Tibial nerve (tissue), 4 donors: ENCODE data around the gene LLGL2. TPM values are rescaled to one million over a fixed set of nuclear protein-coding genes. Genes with fewer than 3 reads are reported as not detected.

Experiments used
- DNase-seq, 2 donors: peaks; one replicate each; pipeline ENCODE4 v3.0.0-alpha.2; 2019; ENCODE audit warnings: low spot score in 2 of 2
- H3K27ac ChIP-seq, 4 donors: fragments of 200-600 bp; sonication (generic) in 3 of 4; one replicate each; pipeline ENCODE4 v1.5.1; 2017 to 2019; ENCODE audit warnings: mild to moderate bottlenecking in 1 of 4
- H3K27me3 ChIP-seq, 2 donors: fragments of 200-600 bp; sonication (generic) in 1 of 2; one replicate each; pipeline versions ENCODE4 v1.5.1 to v1.6.0; 2017 to 2019
- H3K36me3 ChIP-seq, 3 donors: fragments of 200-600 bp; sonication (generic); one replicate each; pipeline ENCODE4 v1.5.1; 2018 to 2019
- H3K4me1 ChIP-seq, 4 donors: fragments of 200-600 bp; sonication (generic) in 3 of 4; one replicate each; pipeline ENCODE4 v1.5.1; 2017 to 2019
- H3K4me3 ChIP-seq, 4 donors: fragments of 200-600 bp; sonication (generic) in 3 of 4; one replicate each; pipeline ENCODE4 v1.5.1; 2017 to 2019; ENCODE audit warnings: mild to moderate bottlenecking in 1 of 4, moderate library complexity in 1 of 4
- H3K9me3 ChIP-seq, 4 donors: fragments of 200-600 bp; sonication (generic) in 3 of 4; one replicate each; pipeline ENCODE4 v1.5.1; 2017 to 2019
- EP300 ChIP-seq, 2 donors: sonication (generic); formaldehyde crosslinking; IDR thresholded peaks; one replicate each; pipeline ENCODE4 v1.6.1; 2017; ENCODE audit warnings: antibody characterized with exemption in 2 of 2, mild to moderate bottlenecking in 1 of 2
- POLR2A ChIP-seq, 2 donors: fragments of 450-650 bp; IDR thresholded peaks; one replicate each; pipeline ENCODE4 v1.6.1; 2017; ENCODE audit warnings: antibody characterized with exemption in 2 of 2, mild to moderate bottlenecking in 2 of 2, moderate library complexity in 2 of 2
- WGBS, 2 donors: methylation state at CpG; one replicate each; pipeline ENCODE4 v1.1.5; 2018; 5-methylcytosine and 5-hydroxymethylcytosine counted together
- total RNA-seq, 4 donors: library from RNA; depleted of rRNA; stranded (reverse); fragments of >200 nt; gene quantifications; one replicate each; pipeline ENCODE4 v1.1.0, GENCODE V29; 2016
- TF ChIP-seq, protein P1 (sequence below), 5 experiments: fragments of 200-600 bp in 3 of 5; fragments of 450-650 bp in 2 of 5; sonication (generic) in 3 of 5; IDR thresholded peaks; one replicate each; pipeline ENCODE4 v1.5.1; 2016 to 2019; ENCODE audit warnings: antibody characterized with exemption in 5 of 5, mild to moderate bottlenecking in 3 of 5, moderate library complexity in 2 of 5

LLGL2 gene
- total RNA-seq, 4 donors from 2014 or later, result 8.4 to 18.4 (median 8.8) TPM

DNA sequence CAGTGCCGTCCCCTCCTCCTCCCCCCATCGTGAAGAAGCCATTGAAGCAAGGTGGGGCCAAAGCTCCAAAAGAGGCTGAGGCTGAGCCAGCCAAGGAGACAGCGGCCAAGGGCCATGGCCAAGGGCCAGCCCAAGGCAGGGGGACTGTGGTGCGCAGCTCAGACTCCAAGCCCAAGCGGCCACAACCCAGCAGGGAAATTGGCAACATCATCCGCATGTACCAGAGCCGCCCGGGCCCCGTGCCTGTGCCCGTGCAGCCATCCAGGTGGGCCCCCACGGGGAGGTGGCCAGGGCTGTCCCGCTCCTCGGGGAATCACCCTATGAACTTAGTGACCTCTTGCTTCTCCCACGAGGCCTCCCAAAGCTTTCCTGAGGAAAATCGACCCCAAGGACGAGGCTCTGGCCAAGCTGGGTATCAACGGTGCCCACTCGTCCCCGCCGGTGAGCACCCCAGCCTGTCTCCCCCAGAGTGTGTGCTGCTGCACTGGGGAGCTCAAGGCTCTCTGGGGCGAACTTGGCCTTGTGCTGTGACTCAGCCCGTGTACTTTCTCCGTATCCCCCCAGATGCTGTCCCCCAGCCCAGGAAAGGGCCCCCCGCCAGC lies 91.1 kb downstream of the LLGL2 start:
- no peak for DNase-seq
- 88 to 91% methylated on average over 22 to 23 of the region's 24 CpGs for WGBS, 2 donors
- TF ChIP-seq EP300 (IDR thresholded peaks at IDR 0.05), result no peak
- TF ChIP-seq, protein P1, sequence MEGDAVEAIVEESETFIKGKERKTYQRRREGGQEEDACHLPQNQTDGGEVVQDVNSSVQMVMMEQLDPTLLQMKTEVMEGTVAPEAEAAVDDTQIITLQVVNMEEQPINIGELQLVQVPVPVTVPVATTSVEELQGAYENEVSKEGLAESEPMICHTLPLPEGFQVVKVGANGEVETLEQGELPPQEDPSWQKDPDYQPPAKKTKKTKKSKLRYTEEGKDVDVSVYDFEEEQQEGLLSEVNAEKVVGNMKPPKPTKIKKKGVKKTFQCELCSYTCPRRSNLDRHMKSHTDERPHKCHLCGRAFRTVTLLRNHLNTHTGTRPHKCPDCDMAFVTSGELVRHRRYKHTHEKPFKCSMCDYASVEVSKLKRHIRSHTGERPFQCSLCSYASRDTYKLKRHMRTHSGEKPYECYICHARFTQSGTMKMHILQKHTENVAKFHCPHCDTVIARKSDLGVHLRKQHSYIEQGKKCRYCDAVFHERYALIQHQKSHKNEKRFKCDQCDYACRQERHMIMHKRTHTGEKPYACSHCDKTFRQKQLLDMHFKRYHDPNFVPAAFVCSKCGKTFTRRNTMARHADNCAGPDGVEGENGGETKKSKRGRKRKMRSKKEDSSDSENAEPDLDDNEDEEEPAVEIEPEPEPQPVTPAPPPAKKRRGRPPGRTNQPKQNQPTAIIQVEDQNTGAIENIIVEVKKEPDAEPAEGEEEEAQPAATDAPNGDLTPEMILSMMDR (IDR thresholded peaks at IDR 0.05), result no peak
- no peak for TF ChIP-seq POLR2A (IDR thresholded peaks at IDR 0.05)
- no peaks in the 10 kb centered on the region for H3K4me1 ChIP-seq
- peaks cover 3 to 100% (median 16%) of the 10 kb centered on the region in 3 donors for H3K36me3 ChIP-seq
- peak overlapping the region in 1 of 4 donors; percentile 31 for H3K27ac ChIP-seq
- H3K4me3 ChIP-seq, result no peak overlapping the region
- no peaks in the 10 kb centered on the region for H3K9me3 ChIP-seq
- H3K27me3 ChIP-seq, result no peaks in the 10 kb centered on the region

DNA sequence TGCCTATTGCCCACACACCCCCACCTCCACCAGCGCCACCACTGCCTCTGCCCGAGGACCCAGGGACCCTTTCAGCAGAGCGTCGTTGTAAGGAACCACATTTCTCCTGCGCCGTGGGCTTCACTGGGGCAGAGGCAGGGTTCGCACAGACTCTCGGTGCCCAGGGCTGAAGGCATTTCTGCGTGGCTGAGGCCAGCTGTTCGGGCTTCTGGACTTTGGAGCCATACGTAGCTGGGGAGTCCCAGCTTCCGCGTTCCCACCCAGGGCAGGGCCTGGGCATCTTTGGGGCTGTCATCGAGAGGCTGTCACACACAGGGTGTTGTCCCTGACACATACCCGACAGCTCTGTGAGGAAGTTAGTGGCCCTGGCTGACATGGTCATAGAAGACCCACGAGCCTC lies 91.7 kb downstream of the LLGL2 start:
- TF ChIP-seq POLR2A (IDR thresholded peaks at IDR 0.05), result no peak
- TF ChIP-seq, protein P1 (IDR thresholded peaks at IDR 0.05), result no peak
- TF ChIP-seq EP300 (IDR thresholded peaks at IDR 0.05), result no peak
- H3K27ac ChIP-seq, result peak overlapping the region in 1 of 4 donors; percentile 31
- no peaks in the 10 kb centered on the region for H3K9me3 ChIP-seq
- no peaks in the 10 kb centered on the region for H3K27me3 ChIP-seq
- H3K36me3 ChIP-seq, result peaks cover 3 to 100% (median 16%) of the 10 kb centered on the region in 3 donors
- no peaks in the 10 kb centered on the region for H3K4me1 ChIP-seq
- H3K4me3 ChIP-seq, result no peak overlapping the region
- DNase-seq, result no peak
- 90 to 94% methylated on average over 11 to 16 of the region's 16 CpGs for WGBS, 2 donors

DNA sequence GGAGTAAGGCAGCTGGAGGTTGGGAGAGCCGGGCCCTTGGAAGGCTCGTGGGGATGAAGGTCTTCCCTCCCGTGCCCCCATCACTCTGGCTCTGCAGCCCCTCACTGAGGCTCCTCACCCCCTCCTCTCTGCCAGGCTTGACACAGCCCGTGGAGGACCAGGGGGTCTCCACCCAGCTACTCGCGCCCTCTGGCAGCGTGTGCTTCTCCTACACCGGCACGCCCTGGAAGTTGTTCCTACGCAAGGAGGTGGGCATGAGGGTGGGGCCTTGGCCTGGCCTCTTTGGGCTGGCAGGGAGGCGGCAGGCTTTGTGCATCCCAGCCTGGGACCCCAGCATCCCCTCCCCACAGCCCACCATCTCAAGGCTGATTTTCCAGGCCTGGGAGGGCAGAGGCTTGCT lies 92.2 kb downstream of the LLGL2 start:
- no peak for DNase-seq
- TF ChIP-seq, protein P1 (IDR thresholded peaks at IDR 0.05), result no peak
- TF ChIP-seq EP300 (IDR thresholded peaks at IDR 0.05), result no peak
- TF ChIP-seq POLR2A (IDR thresholded peaks at IDR 0.05), result no peak
- Histone ChIP-seq H3K4me1 (no peaks in the 10 kb centered on the region), H3K27me3 (no peaks in the 10 kb centered on the region), H3K36me3 (peaks cover 3 to 100% (median 16%) of the 10 kb centered on the region in 3 donors), H3K9me3 (no peaks in the 10 kb centered on the region), H3K27ac (no peak overlapping the region), H3K4me3 (no peak overlapping the region)
- 78 to 84% methylated on average over 11 of the region's 11 CpGs for WGBS, 2 donors

DNA sequence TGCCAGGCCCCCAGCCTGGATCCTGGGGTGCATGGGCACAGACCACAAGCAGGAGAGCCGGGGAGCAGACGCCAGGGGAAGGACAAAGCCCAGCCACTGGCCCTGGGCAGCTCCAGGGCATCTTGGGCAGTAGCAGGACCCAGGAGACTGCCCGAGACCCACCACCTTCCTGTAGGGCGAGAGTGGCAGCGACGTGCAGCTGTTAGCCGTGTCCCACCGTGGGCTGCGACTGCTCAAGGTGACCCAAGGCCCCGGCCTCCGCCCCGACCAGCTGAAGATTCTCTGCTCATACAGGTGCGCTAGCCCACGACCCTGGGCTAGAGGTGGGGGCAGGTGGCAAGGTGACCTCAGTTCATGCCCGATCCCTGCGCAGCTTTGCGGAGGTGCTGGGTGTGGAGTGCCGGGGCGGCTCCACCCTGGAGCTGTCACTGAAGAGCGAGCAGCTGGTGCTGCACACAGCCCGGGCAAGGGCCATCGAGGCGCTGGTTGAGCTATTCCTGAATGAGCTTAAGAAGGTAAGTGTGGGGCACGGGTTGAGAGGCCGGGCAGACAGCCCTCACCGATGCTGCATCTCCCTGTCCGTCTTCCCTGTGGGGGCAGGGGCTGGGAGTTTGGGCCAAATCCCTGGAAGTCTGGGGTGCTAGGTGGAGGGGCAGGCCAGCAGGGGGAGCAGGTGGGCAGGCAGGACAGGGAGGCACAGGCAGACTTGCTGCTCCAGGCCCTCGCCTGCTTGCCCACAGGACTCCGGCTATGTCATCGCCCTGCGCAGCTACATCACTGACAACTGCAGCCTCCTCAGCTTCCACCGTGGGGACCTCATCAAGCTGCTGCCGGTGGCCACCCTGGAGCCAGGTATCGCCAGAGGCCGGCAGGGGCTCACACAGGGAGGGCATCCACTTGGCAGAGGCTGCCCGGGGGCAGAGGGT lies 94.3 kb downstream of the LLGL2 start:
- Histone ChIP-seq H3K4me3 (no peak overlapping the region), H3K4me1 (no peaks in the 10 kb centered on the region), H3K36me3 (peaks cover 3 to 100% (median 16%) of the 10 kb centered on the region in 3 donors), H3K27ac (no peak overlapping the region), H3K9me3 (no peaks in the 10 kb centered on the region), H3K27me3 (no peaks in the 10 kb centered on the region)
- DNase-seq, result no peak
- no peak for TF ChIP-seq POLR2A (IDR thresholded peaks at IDR 0.05)
- TF ChIP-seq EP300 (IDR thresholded peaks at IDR 0.05), result no peak
- TF ChIP-seq, protein P1 (IDR thresholded peaks at IDR 0.05), result peak in 3 of 5 experiments; percentile 14 to 36 (median 22)
- WGBS, 2 donors, result 62 to 80% methylated on average over 14 to 32 of the region's 36 CpGs

DNA sequence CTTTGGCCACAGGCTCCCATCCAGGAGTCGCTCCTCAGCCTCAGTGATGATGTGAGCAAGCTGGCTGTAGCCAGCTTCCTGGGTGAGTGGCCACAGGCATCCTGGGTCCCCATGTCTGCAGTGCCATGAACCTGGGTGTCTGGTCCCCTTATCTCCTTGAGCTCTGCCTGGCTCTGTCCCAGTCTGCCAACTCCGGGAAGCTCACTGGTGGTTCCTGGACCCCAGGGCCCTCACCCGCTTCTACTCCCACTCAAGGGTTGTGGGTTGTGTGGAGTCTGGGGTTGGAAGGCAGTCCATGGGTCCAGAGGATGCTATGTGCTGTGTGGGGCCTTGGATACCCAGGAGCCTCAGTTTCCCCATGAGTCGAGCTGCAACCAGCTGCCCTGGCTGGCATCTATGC lies 96.0 kb downstream of the LLGL2 start:
- WGBS, 2 donors, result 92 to 96% methylated on average over 2 to 3 of the region's 4 CpGs
- Histone ChIP-seq H3K36me3 (peaks cover 3 to 100% (median 25%) of the 10 kb centered on the region in 3 donors), H3K27ac (no peak overlapping the region), H3K4me3 (no peak overlapping the region), H3K4me1 (no peaks in the 10 kb centered on the region), H3K9me3 (no peaks in the 10 kb centered on the region), H3K27me3 (no peaks in the 10 kb centered on the region)
- no peak for TF ChIP-seq EP300 (IDR thresholded peaks at IDR 0.05)
- TF ChIP-seq, protein P1 (IDR thresholded peaks at IDR 0.05), result no peak
- no peak for TF ChIP-seq POLR2A (IDR thresholded peaks at IDR 0.05)
- DNase-seq, result no peak
